Activated gamma-delta T cell treated with Interleukin-2 at 50 U/mL for 16 hours (primary cell): ENCODE data around the gene ATPAF1.
"Not testable (repeated sequence)": the region's sequence is repeated elsewhere in the genome, so short reads cannot be mapped to it uniquely, and the experiment has no call there.

Experiments
- DNase-seq: peaks from one replicate; pipeline ENCODE4 v3.0.0-alpha.2; 2020

ATPAF1 gene, protein sequence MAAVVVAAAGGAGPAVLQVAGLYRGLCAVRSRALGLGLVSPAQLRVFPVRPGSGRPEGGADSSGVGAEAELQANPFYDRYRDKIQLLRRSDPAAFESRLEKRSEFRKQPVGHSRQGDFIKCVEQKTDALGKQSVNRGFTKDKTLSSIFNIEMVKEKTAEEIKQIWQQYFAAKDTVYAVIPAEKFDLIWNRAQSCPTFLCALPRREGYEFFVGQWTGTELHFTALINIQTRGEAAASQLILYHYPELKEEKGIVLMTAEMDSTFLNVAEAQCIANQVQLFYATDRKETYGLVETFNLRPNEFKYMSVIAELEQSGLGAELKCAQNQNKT

DNA sequence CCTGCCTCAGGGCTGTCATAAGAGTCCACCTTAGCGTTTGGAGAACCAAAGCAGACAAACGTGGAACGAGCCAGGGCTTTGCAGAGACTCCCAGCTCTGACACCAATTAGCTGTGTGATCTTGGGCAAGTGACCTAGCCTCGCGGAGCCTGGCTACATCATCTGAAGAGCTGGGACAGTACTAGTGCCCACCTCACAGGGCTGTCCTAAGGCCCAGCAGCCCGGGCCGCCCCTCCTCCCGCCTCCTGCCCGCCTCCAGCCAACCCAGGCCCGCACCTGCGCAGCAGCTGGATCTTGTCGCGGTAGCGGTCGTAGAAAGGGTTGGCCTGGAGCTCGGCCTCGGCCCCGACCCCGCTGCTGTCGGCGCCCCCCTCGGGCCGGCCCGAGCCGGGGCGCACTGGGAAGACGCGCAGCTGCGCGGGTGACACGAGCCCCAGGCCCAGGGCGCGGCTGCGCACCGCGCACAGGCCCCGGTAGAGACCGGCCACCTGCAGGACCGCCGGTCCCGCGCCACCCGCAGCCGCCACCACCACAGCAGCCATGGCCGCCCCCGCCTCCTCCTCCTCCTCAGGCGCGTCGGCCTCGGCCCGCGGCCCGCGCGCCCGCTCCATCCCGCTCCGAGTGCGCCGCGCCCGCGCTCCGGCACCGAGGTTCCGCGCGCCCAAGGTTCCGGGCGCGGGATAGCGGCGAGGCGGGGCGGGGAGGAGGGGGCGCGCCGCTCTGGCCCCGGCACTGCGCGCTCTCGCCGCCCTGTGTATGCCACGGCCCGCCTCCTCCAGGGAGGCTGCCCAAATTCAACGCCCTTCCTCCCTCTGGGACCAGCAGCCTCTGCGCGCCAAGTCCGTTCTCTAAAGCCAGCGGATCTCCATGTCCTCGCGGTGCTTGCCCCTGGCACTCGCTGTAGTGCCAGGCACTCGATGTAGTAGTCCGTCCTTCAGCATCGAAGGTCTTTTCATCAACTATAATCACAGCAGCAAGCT is at the start of gene ATPAF1:
ATPAF1 (minus strand) TSS at position 583 of the 979 bp plus-strand sequence; CDS start at position 541, 42 bp downstream.
- peak; percentile 38 for DNase-seq

- no peak for DNase-seq
Observed at GRCh38 chr1:46717654-46718053, 49.5 kb upstream of the ATPAF1 start.

DNA sequence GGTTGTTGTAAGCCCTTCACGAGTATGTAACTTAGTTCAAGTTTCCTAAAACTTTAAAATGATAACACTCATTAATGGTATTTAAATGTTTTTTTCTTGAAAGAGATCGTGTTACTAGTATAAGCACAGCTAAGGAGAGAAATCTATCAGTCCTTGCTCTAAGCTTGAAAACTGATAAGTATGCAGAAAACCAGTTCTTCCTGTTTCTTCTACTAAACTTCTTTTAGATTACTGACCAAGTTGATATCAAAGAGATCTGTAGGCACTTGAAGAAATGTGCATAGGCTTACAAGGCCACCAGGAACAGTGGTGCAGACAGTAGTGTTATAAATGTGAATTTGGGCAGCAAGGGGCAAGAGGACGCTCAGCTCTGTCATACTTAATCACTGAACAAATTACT is 46.8 kb upstream of the ATPAF1 start:
- DNase-seq: no peak

- DNase-seq: no peak
Observed at GRCh38 chr1:46708121-46708520, 40.0 kb upstream of the ATPAF1 start.

- no peak for DNase-seq
Observed at GRCh38 chr1:46705408-46705807, 37.2 kb upstream of the ATPAF1 start.

DNA sequence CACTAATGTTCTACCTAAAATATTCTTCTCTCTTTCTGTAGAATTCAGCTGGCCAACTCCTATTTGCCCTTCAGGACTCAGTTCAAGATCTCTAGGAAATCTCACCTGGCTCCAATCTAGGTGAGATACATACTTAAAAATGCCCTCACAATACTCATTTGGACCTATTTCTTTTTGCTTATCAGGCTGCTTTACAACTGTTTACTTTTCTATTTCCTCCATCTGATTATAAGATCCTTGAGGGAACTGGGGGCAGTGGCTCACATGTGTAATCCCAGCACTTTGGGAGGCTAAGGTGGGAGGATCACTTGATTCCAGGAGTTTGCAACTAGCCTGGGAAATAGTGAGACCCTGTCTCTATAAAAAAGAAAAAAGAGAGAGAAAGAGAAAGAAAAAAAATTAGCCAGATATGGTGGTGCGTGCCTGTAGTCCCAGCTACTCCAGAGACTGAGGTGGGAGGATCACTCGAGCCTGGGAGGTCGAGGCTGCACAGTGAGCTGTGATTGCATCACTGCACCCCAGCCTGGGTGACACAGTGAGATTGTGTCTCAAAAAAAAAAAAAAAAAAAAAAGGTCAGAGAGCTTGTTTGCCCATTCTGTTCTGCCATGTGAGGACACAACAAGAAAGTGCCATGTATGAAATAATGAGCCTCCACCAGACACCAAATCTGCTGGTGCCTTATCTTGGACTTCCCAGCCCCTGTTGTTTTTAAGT is 35.9 kb upstream of the ATPAF1 start:
- DNase-seq: no peak

DNA sequence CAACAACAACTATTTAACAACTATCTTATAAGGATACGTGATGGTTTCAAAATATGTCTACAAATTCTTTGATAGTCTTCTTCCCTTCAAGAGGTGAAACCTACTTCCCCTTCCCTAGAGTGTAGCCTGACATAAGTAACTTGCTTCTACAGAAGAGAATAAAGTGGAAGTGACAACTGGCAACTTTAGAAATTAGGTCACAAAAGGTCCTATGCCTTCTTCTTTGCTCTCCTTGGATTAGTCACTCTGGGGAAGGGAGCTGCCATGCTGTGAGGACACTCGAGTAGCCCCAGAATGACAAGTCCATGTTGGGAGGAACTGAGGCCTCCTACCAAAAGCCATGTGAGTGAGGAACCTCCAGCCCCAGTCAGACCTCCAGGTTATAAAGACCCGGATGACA is 31.5 kb upstream of the ATPAF1 start:
- DNase-seq: no peak

- DNase-seq: no peak
Observed at GRCh38 chr1:46697053-46697452, 28.9 kb upstream of the ATPAF1 start.

DNA sequence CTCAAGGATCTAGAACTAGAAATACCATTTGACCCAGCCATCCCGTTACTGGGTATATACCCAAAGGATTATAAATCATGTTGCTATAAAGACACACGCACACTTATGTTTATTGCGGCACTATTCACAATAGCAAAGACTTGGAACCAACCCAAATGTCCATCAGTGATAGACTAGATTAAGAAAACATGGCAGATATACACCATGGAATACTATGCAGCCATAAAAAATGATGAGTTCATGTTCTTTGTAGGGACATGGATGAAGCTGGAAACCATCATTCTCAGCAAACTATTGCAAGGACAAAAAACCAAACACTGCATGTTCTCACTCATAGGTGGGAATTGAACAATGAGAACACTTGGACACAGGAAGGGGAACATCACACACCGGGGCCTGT is 26.5 kb upstream of the ATPAF1 start:
- not testable (repeated sequence) for DNase-seq

DNA sequence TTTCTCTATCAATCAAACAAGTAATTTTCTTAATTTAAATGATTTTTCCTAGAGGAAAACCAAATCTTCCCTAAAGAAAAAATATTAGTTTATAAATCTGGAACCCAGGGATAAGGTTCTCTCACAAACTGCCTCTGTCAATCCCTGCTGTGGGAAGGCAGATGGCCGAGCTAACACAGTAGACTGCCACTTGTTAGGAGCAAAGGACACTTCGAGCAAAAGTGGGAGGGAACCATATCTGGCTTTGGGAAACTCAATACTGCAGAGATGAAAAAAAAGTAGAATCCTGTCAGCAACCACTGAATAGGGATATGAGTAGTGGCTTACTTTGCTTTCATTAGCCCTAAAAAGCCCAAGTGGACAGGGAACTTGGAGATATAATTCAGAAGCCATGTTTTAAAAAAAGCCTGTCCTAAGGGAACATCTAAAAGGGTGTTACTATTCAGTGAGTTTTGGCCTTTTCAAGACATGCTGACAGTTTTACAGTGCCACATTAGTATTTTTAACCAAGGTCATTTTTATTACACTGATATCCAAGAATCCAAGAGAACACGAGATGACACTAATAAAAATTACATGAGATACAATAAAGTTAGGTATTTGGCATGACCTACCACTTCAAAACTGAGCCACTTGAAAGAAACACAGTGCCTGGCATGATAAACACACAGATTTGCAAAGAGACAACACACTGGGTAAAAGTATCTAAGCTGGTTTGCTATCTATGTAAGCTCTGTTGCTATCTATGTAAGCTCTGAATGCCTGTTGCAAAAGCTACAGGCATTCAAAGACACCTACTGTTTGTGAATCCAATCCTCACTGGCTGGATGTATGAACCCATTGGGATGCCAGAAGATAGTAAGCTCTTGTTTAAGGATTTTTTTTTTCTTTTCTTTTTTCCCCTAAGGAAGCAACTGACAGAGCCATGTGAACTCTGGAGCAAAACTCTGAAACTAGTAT is 24.9 kb upstream of the ATPAF1 start:
- no peak for DNase-seq

- no peak for DNase-seq
Observed at GRCh38 chr1:46691997-46692790, 24.0 kb upstream of the ATPAF1 start.

DNA sequence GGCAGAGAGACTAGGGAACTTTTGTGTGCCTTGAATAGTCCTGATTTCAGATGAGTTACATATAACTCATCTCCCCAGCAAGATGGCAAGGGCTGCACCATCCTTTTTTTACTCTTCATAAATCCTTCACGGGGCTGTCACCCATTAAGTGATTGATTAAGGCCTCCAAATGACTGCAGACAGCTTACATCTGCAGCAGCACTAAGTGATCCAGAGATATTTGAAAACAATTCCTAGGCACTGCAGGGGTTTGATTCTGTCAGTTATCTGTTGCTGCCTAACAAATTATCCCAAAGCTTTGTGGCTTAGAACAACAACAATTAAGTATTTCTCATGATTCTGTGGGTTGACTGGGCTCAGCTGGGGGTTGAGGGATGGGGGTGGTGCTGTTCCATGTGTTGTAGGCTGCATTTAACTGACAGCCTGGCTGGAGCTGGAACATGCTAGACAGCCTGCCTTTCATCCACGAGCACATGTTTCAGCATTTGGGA is 22.8 kb upstream of the ATPAF1 start:
- DNase-seq: no peak

- no peak for DNase-seq
Observed at GRCh38 chr1:46689897-46690296, 21.7 kb upstream of the ATPAF1 start.

DNA sequence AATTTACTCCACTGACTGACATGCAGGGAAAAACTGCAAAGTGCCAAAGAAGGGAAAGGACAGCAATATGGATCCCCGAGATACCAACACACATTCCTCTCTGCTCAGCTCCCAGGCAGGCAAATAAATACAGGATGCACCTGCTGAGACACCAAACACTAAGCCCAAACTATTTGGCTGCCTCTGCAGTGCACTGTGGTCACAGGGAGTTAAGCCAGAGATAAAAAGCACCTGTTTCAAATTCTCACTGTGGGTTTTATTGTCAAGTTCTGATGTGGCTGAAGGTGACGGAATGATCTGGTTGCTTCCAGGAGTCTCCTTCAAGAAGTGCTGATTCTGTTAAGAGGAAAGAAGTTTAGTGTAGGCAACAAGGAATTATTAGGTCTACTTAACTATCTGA is 21.2 kb upstream of the ATPAF1 start:
- no peak for DNase-seq

DNA sequence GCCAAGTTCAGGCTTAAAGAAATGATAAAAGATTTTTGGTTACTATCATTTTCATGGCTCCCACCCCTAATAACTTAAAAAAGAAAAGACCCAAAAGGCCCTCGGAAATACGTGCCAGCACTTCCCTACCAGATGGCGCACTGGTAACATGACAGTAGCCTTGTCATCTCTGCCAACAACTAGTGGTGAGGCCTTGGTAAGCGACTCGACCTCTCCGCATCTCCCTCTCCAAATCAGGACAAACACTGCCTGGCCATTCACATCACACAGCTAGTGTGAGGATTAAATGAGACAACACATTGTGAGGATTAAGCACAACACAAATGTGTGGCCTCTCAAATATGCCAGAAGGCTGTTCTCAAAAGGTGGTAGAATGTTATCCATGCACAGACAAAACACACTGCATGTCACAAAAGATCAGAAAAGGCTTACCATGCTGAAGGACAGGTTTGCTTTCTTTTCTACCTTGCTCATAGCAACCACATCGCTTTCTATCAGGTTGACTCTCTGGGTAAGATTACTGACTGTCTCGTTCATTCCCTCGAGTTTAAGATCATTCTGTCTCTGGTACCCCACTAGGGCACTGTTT is 19.9 kb upstream of the ATPAF1 start:
- no peak for DNase-seq

- no peak for DNase-seq
Observed at GRCh38 chr1:46687093-46687659, 19.0 kb upstream of the ATPAF1 start.

GRCh38 chr1:46686255-46686654 is 18.1 kb upstream of the ATPAF1 start:
- no peak for DNase-seq

- no peak for DNase-seq
Observed at GRCh38 chr1:46684670-46685069, 16.5 kb upstream of the ATPAF1 start.

GRCh38 chr1:46682064-46682463 is 13.9 kb upstream of the ATPAF1 start:
- no peak for DNase-seq

DNA sequence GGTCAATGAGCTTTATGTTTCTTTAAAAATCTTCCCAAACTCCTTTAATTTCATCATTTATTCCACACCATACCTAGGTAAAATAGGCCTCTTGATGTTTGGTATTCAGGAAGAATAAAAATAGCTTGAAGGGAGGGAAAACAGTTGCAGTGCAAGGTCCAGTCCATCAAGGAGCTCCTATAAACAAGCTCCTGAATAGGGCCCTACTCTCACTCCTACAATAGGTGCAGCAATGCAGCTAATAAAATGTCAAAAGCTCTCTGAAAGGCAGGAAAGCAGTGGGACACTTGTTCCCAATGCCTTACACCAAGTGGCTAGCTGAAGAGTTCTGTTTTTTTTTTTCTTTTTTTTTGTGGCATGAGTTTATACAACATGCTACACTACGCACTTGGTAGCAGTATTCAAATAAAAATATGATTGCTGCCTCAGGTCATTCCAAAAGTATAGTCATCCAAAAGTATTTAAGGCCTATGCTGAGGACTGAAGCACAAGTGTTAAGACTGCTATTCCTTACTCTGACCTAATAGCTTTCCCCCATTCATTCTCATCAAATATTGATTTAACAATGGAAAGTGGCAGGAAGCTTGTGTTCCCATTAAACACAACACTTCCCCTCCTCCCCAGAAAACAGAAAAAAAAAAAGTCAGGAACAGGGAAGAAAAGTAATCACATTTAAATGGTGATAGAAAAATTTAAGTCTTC is 13.3 kb upstream of the ATPAF1 start:
- no peak for DNase-seq
